ENCODE measurements around the gene TTC9B. TPM values are rescaled to one million over a fixed set of nuclear protein-coding genes. Genes with fewer than 3 reads are reported as not detected.

TTC9B gene
- not detected for polyA plus RNA-seq (2013, experiment 1 of 2)
- polyA plus RNA-seq (2013, experiment 2 of 2) = not detected

GRCh38 chr19:40217934-40218890 is at the start of gene TTC9B:
Gene TTC9B (minus strand): TSS chr19:40218384. CDS start chr19:40218381, 3 bp downstream.
- peak within 1 kb of the TSS; percentile 33 for H3K4me2 ChIP-seq (ENCODE audit: insufficient read depth, low read length, poor library complexity, severe bottlenecking)
- peak within 1 kb of the TSS; percentile 95 for H3K23ac ChIP-seq (ENCODE audit: low read depth, low read length, poor library complexity)
- H2BK120ac ChIP-seq (ENCODE audit: low read depth, low read length) = no peak within 1 kb of the TSS
- H3K14ac ChIP-seq (ENCODE audit: low read length) = no peak within 1 kb of the TSS
- no peak within 1 kb of the TSS for H3K9ac ChIP-seq (ENCODE audit: low read depth, low read length, poor library complexity)
- peaks cover 6 to 46% (median 34%) of the 10 kb centered on the region in 3 experiments for H3K27me3 ChIP-seq (ENCODE audit: control insufficient read depth in 3 of 3, insufficient read depth in 3 of 3, low read depth in 1 of 3, low read length in 3 of 3)
- H2AFZ ChIP-seq (ENCODE audit: low read length) = peak within 1 kb of the TSS; percentile 82
- H2BK5ac ChIP-seq (ENCODE audit: low read length) = no peak within 1 kb of the TSS
- H4K8ac ChIP-seq (ENCODE audit: low read depth, low read length) = no peak within 1 kb of the TSS
- peaks cover 0 to 2% of the 10 kb centered on the region in 2 donors for H3K9me3 ChIP-seq (replicated peaks in 1 of 2; ENCODE audit: control insufficient read depth in 2 of 2, insufficient read depth in 1 of 2, low read depth in 1 of 2, low read length in 2 of 2)
- no peaks in the 10 kb centered on the region for H3K4me1 ChIP-seq (ENCODE audit: control insufficient read depth in 2 of 2, insufficient read depth in 1 of 2, low read depth in 1 of 2, low read length in 2 of 2)
- no CpG with 5 or more reads among the region's 75 CpGs for WGBS, 2 donors (ENCODE audit: extremely low coverage in 2 of 2, insufficient read length in 2 of 2, insufficient replicate concordance in 1 of 2)
- H2BK15ac ChIP-seq (ENCODE audit: low read length) = no peak within 1 kb of the TSS
- H3K18ac ChIP-seq (ENCODE audit: low read length) = peak within 1 kb of the TSS; percentile 57
- no peak within 1 kb of the TSS for H3K4ac ChIP-seq (ENCODE audit: low read length)
- no peak within 1 kb of the TSS for H2BK12ac ChIP-seq (ENCODE audit: low read length)
- H4K91ac ChIP-seq (ENCODE audit: low read depth, low read length, poor library complexity) = no peak within 1 kb of the TSS
- peak; percentile 67 for DNase-seq (ENCODE audit: low spot score)
- H2AK5ac ChIP-seq (ENCODE audit: low read depth, low read length) = no peak within 1 kb of the TSS
- H3K79me1 ChIP-seq (ENCODE audit: low read depth, low read length) = peaks cover 2% of the 10 kb centered on the region
- no peak within 1 kb of the TSS for H3K4me3 ChIP-seq (ENCODE audit: low read length in 2 of 2)
- H3K27ac ChIP-seq (replicated peaks; ENCODE audit: low read length) = no peak within 1 kb of the TSS
- peaks cover 0 to 4% of the 10 kb centered on the region in 2 donors for H3K36me3 ChIP-seq (replicated peaks in 1 of 2; ENCODE audit: control insufficient read depth in 2 of 2, insufficient read depth in 2 of 2, low read length in 2 of 2)

GRCh38 chr19:40267601-40267997 is 49.4 kb upstream of the TTC9B start:
- Histone ChIP-seq H3K4me1 (ENCODE audit: control insufficient read depth in 2 of 2, insufficient read depth in 1 of 2, low read depth in 1 of 2, low read length in 2 of 2) (peaks cover 0 to 4% of the 10 kb centered on the region in 2 donors), H2BK120ac (ENCODE audit: low read depth, low read length) (no peak overlapping the region), H4K8ac (ENCODE audit: low read depth, low read length) (no peak overlapping the region), H3K4me2 (ENCODE audit: insufficient read depth, low read length, poor library complexity, severe bottlenecking) (no peak overlapping the region), H3K36me3 (replicated peaks in 1 of 2; ENCODE audit: control insufficient read depth in 2 of 2, insufficient read depth in 2 of 2, low read length in 2 of 2) (peaks cover 20 to 52% of the 10 kb centered on the region in 2 donors), H3K14ac (ENCODE audit: low read length) (no peak overlapping the region), H2BK15ac (ENCODE audit: low read length) (no peak overlapping the region), H3K18ac (ENCODE audit: low read length) (no peak overlapping the region), H3K27me3 (ENCODE audit: control insufficient read depth in 3 of 3, insufficient read depth in 3 of 3, low read depth in 1 of 3, low read length in 3 of 3) (no peaks in the 10 kb centered on the region), H3K9me3 (replicated peaks in 1 of 2; ENCODE audit: control insufficient read depth in 2 of 2, insufficient read depth in 1 of 2, low read depth in 1 of 2, low read length in 2 of 2) (no peaks in the 10 kb centered on the region), H3K9ac (ENCODE audit: low read depth, low read length, poor library complexity) (no peak overlapping the region), H2AFZ (ENCODE audit: low read length) (no peak overlapping the region), H4K91ac (ENCODE audit: low read depth, low read length, poor library complexity) (no peak overlapping the region), H3K79me1 (ENCODE audit: low read depth, low read length) (peaks cover 17% of the 10 kb centered on the region), H3K4ac (ENCODE audit: low read length) (no peak overlapping the region), H3K23ac (ENCODE audit: low read depth, low read length, poor library complexity) (no peak overlapping the region), H3K27ac (replicated peaks; ENCODE audit: low read length) (no peak overlapping the region), H2BK12ac (ENCODE audit: low read length) (no peak overlapping the region), H3K4me3 (ENCODE audit: low read length in 2 of 2) (no peak overlapping the region), H2BK5ac (ENCODE audit: low read length) (no peak overlapping the region), H2AK5ac (ENCODE audit: low read depth, low read length) (no peak overlapping the region)
- DNase-seq (ENCODE audit: low spot score) = no peak
- WGBS, 2 donors (ENCODE audit: extremely low coverage in 2 of 2, insufficient read length in 2 of 2, insufficient replicate concordance in 1 of 2) = no CpG with 5 or more reads among the region's 6 CpGs

- peaks cover 22 to 52% of the 10 kb centered on the region in 2 donors for H3K36me3 ChIP-seq (replicated peaks in 1 of 2; ENCODE audit: control insufficient read depth in 2 of 2, insufficient read depth in 2 of 2, low read length in 2 of 2)
- H4K8ac ChIP-seq (ENCODE audit: low read depth, low read length) = no peak overlapping the region
- no peak overlapping the region for H3K4ac ChIP-seq (ENCODE audit: low read length)
- H3K9me3 ChIP-seq (replicated peaks in 1 of 2; ENCODE audit: control insufficient read depth in 2 of 2, insufficient read depth in 1 of 2, low read depth in 1 of 2, low read length in 2 of 2) = no peaks in the 10 kb centered on the region
- H3K79me1 ChIP-seq (ENCODE audit: low read depth, low read length) = peaks cover 21% of the 10 kb centered on the region
- H2AFZ ChIP-seq (ENCODE audit: low read length) = no peak overlapping the region
- H3K23ac ChIP-seq (ENCODE audit: low read depth, low read length, poor library complexity) = no peak overlapping the region
- WGBS, 2 donors (ENCODE audit: extremely low coverage in 2 of 2, insufficient read length in 2 of 2, insufficient replicate concordance in 1 of 2) = no CpG with 5 or more reads among the region's 15 CpGs
- no peak for DNase-seq (ENCODE audit: low spot score)
- no peaks in the 10 kb centered on the region for H3K4me1 ChIP-seq (ENCODE audit: control insufficient read depth in 2 of 2, insufficient read depth in 1 of 2, low read depth in 1 of 2, low read length in 2 of 2)
- no peak overlapping the region for H2BK12ac ChIP-seq (ENCODE audit: low read length)
- H4K91ac ChIP-seq (ENCODE audit: low read depth, low read length, poor library complexity) = no peak overlapping the region
- no peak overlapping the region for H2BK15ac ChIP-seq (ENCODE audit: low read length)
- H3K18ac ChIP-seq (ENCODE audit: low read length) = no peak overlapping the region
- no peak overlapping the region for H3K14ac ChIP-seq (ENCODE audit: low read length)
- H3K27me3 ChIP-seq (ENCODE audit: control insufficient read depth in 3 of 3, insufficient read depth in 3 of 3, low read depth in 1 of 3, low read length in 3 of 3) = no peaks in the 10 kb centered on the region
- H3K27ac ChIP-seq (replicated peaks; ENCODE audit: low read length) = no peak overlapping the region
- H3K9ac ChIP-seq (ENCODE audit: low read depth, low read length, poor library complexity) = no peak overlapping the region
- no peak overlapping the region for H2BK5ac ChIP-seq (ENCODE audit: low read length)
- no peak overlapping the region for H3K4me3 ChIP-seq (ENCODE audit: low read length in 2 of 2)
- no peak overlapping the region for H3K4me2 ChIP-seq (ENCODE audit: insufficient read depth, low read length, poor library complexity, severe bottlenecking)
- no peak overlapping the region for H2AK5ac ChIP-seq (ENCODE audit: low read depth, low read length)
- no peak overlapping the region for H2BK120ac ChIP-seq (ENCODE audit: low read depth, low read length)
These were observed 48.9 kb upstream of the TTC9B start for GRCh38 chr19:40266912-40267600.

GRCh38 chr19:40266119-40266518 is 47.9 kb upstream of the TTC9B start:
- Histone ChIP-seq H2BK12ac (ENCODE audit: low read length) (no peak overlapping the region), H3K14ac (ENCODE audit: low read length) (peak overlapping the region; percentile 95), H3K4me3 (ENCODE audit: low read length in 2 of 2) (no peak overlapping the region), H3K27me3 (ENCODE audit: control insufficient read depth in 3 of 3, insufficient read depth in 3 of 3, low read depth in 1 of 3, low read length in 3 of 3) (no peaks in the 10 kb centered on the region), H2AFZ (ENCODE audit: low read length) (no peak overlapping the region), H3K23ac (ENCODE audit: low read depth, low read length, poor library complexity) (peak overlapping the region; percentile 74), H3K18ac (ENCODE audit: low read length) (peak overlapping the region; percentile 12), H2BK15ac (ENCODE audit: low read length) (no peak overlapping the region), H4K8ac (ENCODE audit: low read depth, low read length) (no peak overlapping the region), H3K79me1 (ENCODE audit: low read depth, low read length) (peaks cover 21% of the 10 kb centered on the region), H3K4me2 (ENCODE audit: insufficient read depth, low read length, poor library complexity, severe bottlenecking) (no peak overlapping the region), H3K9me3 (replicated peaks in 1 of 2; ENCODE audit: control insufficient read depth in 2 of 2, insufficient read depth in 1 of 2, low read depth in 1 of 2, low read length in 2 of 2) (no peaks in the 10 kb centered on the region), H3K27ac (replicated peaks; ENCODE audit: low read length) (no peak overlapping the region), H2BK5ac (ENCODE audit: low read length) (no peak overlapping the region), H3K4ac (ENCODE audit: low read length) (no peak overlapping the region), H2AK5ac (ENCODE audit: low read depth, low read length) (no peak overlapping the region), H3K36me3 (replicated peaks in 1 of 2; ENCODE audit: control insufficient read depth in 2 of 2, insufficient read depth in 2 of 2, low read length in 2 of 2) (peaks cover 22 to 57% of the 10 kb centered on the region in 2 donors), H2BK120ac (ENCODE audit: low read depth, low read length) (no peak overlapping the region), H3K9ac (ENCODE audit: low read depth, low read length, poor library complexity) (no peak overlapping the region), H4K91ac (ENCODE audit: low read depth, low read length, poor library complexity) (no peak overlapping the region), H3K4me1 (ENCODE audit: control insufficient read depth in 2 of 2, insufficient read depth in 1 of 2, low read depth in 1 of 2, low read length in 2 of 2) (no peaks in the 10 kb centered on the region)
- no CpG with 5 or more reads among the region's 17 CpGs for WGBS, 2 donors (ENCODE audit: extremely low coverage in 2 of 2, insufficient read length in 2 of 2, insufficient replicate concordance in 1 of 2)
- no peak for DNase-seq (ENCODE audit: low spot score)
